Epithelial cell of prostate (primary cell): Measurements from ENCODE around the gene PPFIBP2.

Experiments used
- DNase-seq: peaks from one replicate; pipeline ENCODE4 v3.0.0-alpha.2; 2011; ENCODE audit warnings: low read depth, low spot score
- H3K27ac ChIP-seq: fragments of 450-650 bp; 2 replicates; pipeline ENCODE4 v1.5.1; 2017; ENCODE audit warnings: mild to moderate bottlenecking

PPFIBP2 gene

GRCh38 chr11:7523416-7524210 lies 9.8 kb downstream of the PPFIBP2 start:
- no peak overlapping the region for H3K27ac ChIP-seq
- DNase-seq: no peak

GRCh38 chr11:7524462-7525235 lies 10.8 kb downstream of the PPFIBP2 start:
- no peak overlapping the region for H3K27ac ChIP-seq
- peak; percentile 54 for DNase-seq

- H3K27ac ChIP-seq: no peak overlapping the region
- DNase-seq: no peak
Measured at GRCh38 chr11:7525424-7525823, 11.6 kb downstream of the PPFIBP2 start.

- H3K27ac ChIP-seq: no peak overlapping the region
- DNase-seq: no peak
Measured at GRCh38 chr11:7527029-7527428, 13.2 kb downstream of the PPFIBP2 start.

- no peak for DNase-seq
- H3K27ac ChIP-seq: no peak overlapping the region
Measured at GRCh38 chr11:7528514-7529049, 14.8 kb downstream of the PPFIBP2 start.

GRCh38 chr11:7530013-7530640 lies 16.3 kb downstream of the PPFIBP2 start:
- DNase-seq: no peak
- H3K27ac ChIP-seq: no peak overlapping the region

- no peak overlapping the region for H3K27ac ChIP-seq
- no peak for DNase-seq
Measured at GRCh38 chr11:7531011-7531410, 17.2 kb downstream of the PPFIBP2 start.

- no peak for DNase-seq
- no peak overlapping the region for H3K27ac ChIP-seq
Measured at GRCh38 chr11:7532405-7533145, 18.8 kb downstream of the PPFIBP2 start.

GRCh38 chr11:7533199-7534041 lies 19.6 kb downstream of the PPFIBP2 start:
- DNase-seq: no peak
- H3K27ac ChIP-seq: no peak overlapping the region

GRCh38 chr11:7534042-7534378 lies 20.2 kb downstream of the PPFIBP2 start:
- H3K27ac ChIP-seq: no peak overlapping the region
- DNase-seq: no peak

- no peak for DNase-seq
Measured at GRCh38 chr11:7536100-7536499, 22.3 kb downstream of the PPFIBP2 start.

GRCh38 chr11:7537265-7537664 lies 23.5 kb downstream of the PPFIBP2 start:
- no peak overlapping the region for H3K27ac ChIP-seq
- DNase-seq: no peak

More at GRCh38 chr11:7536100-7536499, 22.3 kb downstream of the PPFIBP2 start:
- H3K27ac ChIP-seq: no peak overlapping the region

- H3K27ac ChIP-seq: no peak overlapping the region
- DNase-seq: no peak
Measured at GRCh38 chr11:7538031-7538430, 24.2 kb downstream of the PPFIBP2 start.

GRCh38 chr11:7538466-7539454 lies 25.0 kb downstream of the PPFIBP2 start:
- DNase-seq: peak; percentile 10
- no peak overlapping the region for H3K27ac ChIP-seq

- no peak overlapping the region for H3K27ac ChIP-seq
- peak; percentile 49 for DNase-seq
Measured at GRCh38 chr11:7540830-7541555, 27.2 kb downstream of the PPFIBP2 start.

- DNase-seq: no peak
Measured at GRCh38 chr11:7543302-7543701, 29.5 kb downstream of the PPFIBP2 start.

GRCh38 chr11:7544021-7544420 lies 30.2 kb downstream of the PPFIBP2 start:
- DNase-seq: no peak
- no peak overlapping the region for H3K27ac ChIP-seq

More at GRCh38 chr11:7543302-7543701, 29.5 kb downstream of the PPFIBP2 start:
- H3K27ac ChIP-seq: no peak overlapping the region
